Activated CD8-positive, alpha-beta T cell treated with anti-CD3 and anti-CD28 coated beads, Interleukin-2, amount 10 ng/mL, durations not matched to agents 7 days and 5 days (primary cell): ENCODE results near the gene CENPK. TPM values are rescaled to one million over a fixed set of nuclear protein-coding genes. Genes with fewer than 3 reads are reported as not detected.

ENCODE experiments used
- ATAC-seq: fragments of 150-1000 bp; cut with Tn5 transposase; one replicate; pipeline ENCODE4 v1.10.0; 2021; ENCODE audit warnings: moderate library complexity
- CTCF ChIA-PET: fragments of 350-600 bp; sonication (Branson Sonifier 250); formaldehyde crosslinking; loops from one replicate; lab custom pipeline; 2021; ENCODE audit warnings: antibody characterized with exemption; lab: Charles Lee
- POLR2A ChIA-PET: fragments of 350-600 bp; sonication (Branson Sonifier 250); formaldehyde crosslinking; loops from one replicate; lab custom pipeline; 2021; ENCODE audit warnings: antibody characterized with exemption; lab: Charles Lee
- DNase-seq: peaks from one replicate; pipeline ENCODE4 v3.0.0-alpha.2; 2020
- H3K27ac Mint-ChIP-seq: one replicate; pipeline ENCODE4 v1.8.0; 2021; ENCODE audit warnings: mild to moderate bottlenecking, mixed read lengths
- H3K27me3 Mint-ChIP-seq: one replicate; pipeline ENCODE4 v1.8.0; 2021; ENCODE audit warnings: low read depth, mixed read lengths
- H3K36me3 Mint-ChIP-seq: one replicate; pipeline ENCODE4 v1.8.0; 2021; ENCODE audit warnings: low read depth, mixed read lengths
- H3K4me1 Mint-ChIP-seq: one replicate; pipeline ENCODE4 v1.8.0; 2021; ENCODE audit warnings: low read depth, mixed read lengths
- H3K4me3 Mint-ChIP-seq: one replicate; pipeline ENCODE4 v1.8.0; 2021; ENCODE audit warnings: mild to moderate bottlenecking, mixed read lengths
- H3K9me3 Mint-ChIP-seq: one replicate; pipeline ENCODE4 v1.8.0; 2022; ENCODE audit warnings: mixed read lengths; ENCODE audit not compliant: insufficient read depth
- total RNA-seq, 2 experiments: library from RNA; stranded (reverse); gene quantifications; one replicate each; pipeline ENCODE4 v1.2.3, GENCODE V29; 2021

The CENPK gene
- total RNA-seq, 2 experiments from 2014 or later: 97.8 to 110 TPM

GRCh38 chr5:65556181-65556580, 6.8 kb downstream of the CENPK start:
- Mint-ChIP-seq H3K27ac (no peak overlapping the region), H3K9me3 (no peaks in the 10 kb centered on the region), H3K4me3 (no peak overlapping the region), H3K27me3 (no peaks in the 10 kb centered on the region), H3K4me1 (peaks cover 36% of the 10 kb centered on the region), H3K36me3 (peaks cover 54% of the 10 kb centered on the region)
- ChIA-PET CTCF (interaction anchor here (0.9 kb wide), 1 partner anchor 56 kb away, joined by 3 read pairs; no protein-coding TSS in a partner anchor), POLR2A (interaction anchor here (0.6 kb wide), 1 partner anchor 18 kb away, joined by 3 read pairs; no protein-coding TSS in a partner anchor)
- no peak for ATAC-seq
- no peak for DNase-seq

GRCh38 chr5:65555287-65555686, 7.7 kb downstream of the CENPK start:
- CTCF ChIA-PET: no interaction called here

GRCh38 chr5:65553941-65554340, 9.0 kb downstream of the CENPK start:
- POLR2A ChIA-PET: interaction anchor here (1.2 kb wide), 1 partner anchor 9 kb away, joined by 5 read pairs; the partner anchor contains the start of genes CENPK and PPWD1
- no peaks in the 10 kb centered on the region for H3K27me3 Mint-ChIP-seq
- peaks cover 26% of the 10 kb centered on the region for H3K4me1 Mint-ChIP-seq
- ATAC-seq (no peak), DNase-seq (no peak)
- H3K4me3 Mint-ChIP-seq: no peak overlapping the region
- CTCF ChIA-PET: no interaction called here
- H3K36me3 Mint-ChIP-seq: peaks cover 63% of the 10 kb centered on the region
- H3K9me3 Mint-ChIP-seq: no peaks in the 10 kb centered on the region
- no peak overlapping the region for H3K27ac Mint-ChIP-seq

More at GRCh38 chr5:65555287-65555686, 7.7 kb downstream of the CENPK start:
- no peaks in the 10 kb centered on the region for H3K9me3 Mint-ChIP-seq
- POLR2A ChIA-PET: interaction anchor here (0.7 kb wide), 1 partner anchor 11 kb away, joined by 3 read pairs; no protein-coding TSS in a partner anchor
- H3K36me3 Mint-ChIP-seq: peaks cover 59% of the 10 kb centered on the region
- H3K27ac Mint-ChIP-seq: no peak overlapping the region
- DNase-seq: no peak
- H3K4me3 Mint-ChIP-seq: no peak overlapping the region
- ATAC-seq: no peak
- H3K4me1 Mint-ChIP-seq: peaks cover 33% of the 10 kb centered on the region
- H3K27me3 Mint-ChIP-seq: no peaks in the 10 kb centered on the region

- H3K27ac Mint-ChIP-seq: no peak overlapping the region
- ChIA-PET CTCF (no interaction called here), POLR2A (interaction anchor here (3.7 kb wide), 1 partner anchor 14 kb away, joined by 17 read pairs; the partner anchor contains the start of genes CENPK and PPWD1)
- DNase-seq: no peak
- H3K27me3 Mint-ChIP-seq: no peaks in the 10 kb centered on the region
- H3K4me1 Mint-ChIP-seq: peaks cover 10% of the 10 kb centered on the region
- H3K4me3 Mint-ChIP-seq: no peak overlapping the region
- H3K9me3 Mint-ChIP-seq: no peaks in the 10 kb centered on the region
- H3K36me3 Mint-ChIP-seq: peaks cover 70% of the 10 kb centered on the region
- ATAC-seq: no peak
Observed at GRCh38 chr5:65548281-65548680, 14.7 kb downstream of the CENPK start.

DNA sequence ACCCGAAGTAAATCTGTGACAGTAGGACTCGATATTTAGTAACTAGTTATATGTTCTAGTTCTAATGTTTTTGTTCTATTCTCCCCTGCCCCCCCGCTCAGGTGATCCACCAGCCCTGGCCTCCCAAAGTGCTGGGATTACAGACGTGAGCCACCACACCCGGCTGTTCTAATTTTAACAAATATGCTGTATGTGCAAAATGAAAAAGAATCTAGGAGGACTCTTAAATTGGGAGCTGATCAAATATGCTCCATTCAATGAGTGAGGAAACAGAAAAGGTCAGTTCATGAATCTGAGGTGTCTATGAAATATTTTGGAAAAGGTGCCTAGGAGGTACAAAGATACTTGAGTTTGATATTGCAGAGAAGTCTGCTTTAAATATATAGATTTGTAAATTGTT, 16.8 kb downstream of the CENPK start:
- CTCF ChIA-PET: no interaction called here
- ATAC-seq: no peak
- DNase-seq: no peak
- no peak overlapping the region for H3K4me3 Mint-ChIP-seq
- POLR2A ChIA-PET: interaction anchor here (1.8 kb wide), 1 partner anchor 17 kb away, joined by 5 read pairs; the partner anchor contains the start of genes CENPK and PPWD1
- peaks cover 7% of the 10 kb centered on the region for H3K4me1 Mint-ChIP-seq
- H3K9me3 Mint-ChIP-seq: no peaks in the 10 kb centered on the region
- no peak overlapping the region for H3K27ac Mint-ChIP-seq
- no peaks in the 10 kb centered on the region for H3K27me3 Mint-ChIP-seq
- peaks cover 82% of the 10 kb centered on the region for H3K36me3 Mint-ChIP-seq

DNA sequence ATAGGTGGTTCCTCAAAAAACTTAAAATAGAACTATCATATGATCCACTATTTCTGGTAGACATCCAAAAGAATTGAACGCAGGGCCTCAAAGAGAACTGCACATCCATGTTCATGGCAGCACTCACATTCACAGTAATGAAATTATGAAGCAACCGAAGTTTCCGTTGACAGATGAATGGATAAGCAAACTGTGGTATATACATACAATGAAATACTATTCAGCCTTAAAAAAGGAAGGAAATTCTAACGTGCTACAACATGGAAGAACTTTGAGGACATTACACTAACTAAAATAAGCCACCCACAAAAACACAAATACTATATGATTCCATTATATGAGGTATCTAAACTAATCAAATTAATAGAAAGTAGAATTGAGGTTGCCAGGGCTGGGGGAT, 18.5 kb downstream of the CENPK start:
- no peak for ATAC-seq
- Mint-ChIP-seq H3K4me3 (no peak overlapping the region), H3K4me1 (peaks cover 7% of the 10 kb centered on the region), H3K27ac (no peak overlapping the region), H3K9me3 (no peaks in the 10 kb centered on the region), H3K27me3 (no peaks in the 10 kb centered on the region), H3K36me3 (peaks cover 76% of the 10 kb centered on the region)
- POLR2A ChIA-PET: no interaction called here
- CTCF ChIA-PET: no interaction called here
- no peak for DNase-seq

GRCh38 chr5:65539827-65540226, 23.1 kb downstream of the CENPK start:
- Mint-ChIP-seq H3K9me3 (no peaks in the 10 kb centered on the region), H3K4me3 (no peak overlapping the region), H3K4me1 (peaks cover 4% of the 10 kb centered on the region), H3K27ac (no peak overlapping the region), H3K36me3 (peaks cover 67% of the 10 kb centered on the region), H3K27me3 (no peaks in the 10 kb centered on the region)
- ATAC-seq: no peak
- no peak for DNase-seq
- ChIA-PET POLR2A (interaction anchor here (0.7 to 1.4 kb wide), 2 partner anchors 21 to 23 kb away, joined by 3 to 4 read pairs; partner anchors contain the start of gene CENPK), CTCF (interaction anchor here (0.6 to 1.4 kb wide), 2 partner anchors 22 to 57 kb away, joined by 3 read pairs; no protein-coding TSS in a partner anchor)

- CTCF ChIA-PET: no interaction called here
- POLR2A ChIA-PET: interaction anchor here (1.2 kb wide), 1 partner anchor 27 kb away, joined by 4 read pairs; the partner anchor contains the start of genes CENPK and PPWD1
- H3K27me3 Mint-ChIP-seq: no peaks in the 10 kb centered on the region
- H3K4me1 Mint-ChIP-seq: no peaks in the 10 kb centered on the region
- no peak overlapping the region for H3K27ac Mint-ChIP-seq
- H3K4me3 Mint-ChIP-seq: no peak overlapping the region
- H3K9me3 Mint-ChIP-seq: no peaks in the 10 kb centered on the region
- no peak for DNase-seq
- peaks cover 47% of the 10 kb centered on the region for H3K36me3 Mint-ChIP-seq
- no peak for ATAC-seq
Observed at GRCh38 chr5:65535529-65535987, 27.4 kb downstream of the CENPK start.

DNA sequence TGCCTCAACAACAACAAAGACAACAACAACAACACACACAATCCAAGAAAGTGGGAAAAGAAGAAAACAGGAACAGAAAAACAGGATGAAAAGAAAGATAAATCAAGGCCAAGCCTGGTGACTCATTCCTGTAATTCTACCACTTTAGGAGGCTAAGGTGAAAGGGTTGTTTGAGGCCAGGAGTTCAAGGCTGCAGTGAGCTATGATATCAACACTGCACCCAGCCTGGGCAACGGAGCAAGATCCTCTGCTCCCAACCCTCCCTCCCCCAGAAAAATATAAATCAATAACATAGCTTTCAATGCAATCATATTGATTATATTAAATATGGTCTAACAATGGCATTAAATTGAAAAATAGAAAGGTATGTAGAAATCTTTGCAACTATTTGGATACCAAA, 32.1 kb downstream of the CENPK start:
- Mint-ChIP-seq H3K27ac (no peak overlapping the region), H3K27me3 (no peaks in the 10 kb centered on the region), H3K4me1 (no peaks in the 10 kb centered on the region), H3K9me3 (no peaks in the 10 kb centered on the region), H3K36me3 (peaks cover 44% of the 10 kb centered on the region), H3K4me3 (no peak overlapping the region)
- CTCF ChIA-PET: no interaction called here
- DNase-seq (no peak), ATAC-seq (no peak)
- POLR2A ChIA-PET: no interaction called here

DNA sequence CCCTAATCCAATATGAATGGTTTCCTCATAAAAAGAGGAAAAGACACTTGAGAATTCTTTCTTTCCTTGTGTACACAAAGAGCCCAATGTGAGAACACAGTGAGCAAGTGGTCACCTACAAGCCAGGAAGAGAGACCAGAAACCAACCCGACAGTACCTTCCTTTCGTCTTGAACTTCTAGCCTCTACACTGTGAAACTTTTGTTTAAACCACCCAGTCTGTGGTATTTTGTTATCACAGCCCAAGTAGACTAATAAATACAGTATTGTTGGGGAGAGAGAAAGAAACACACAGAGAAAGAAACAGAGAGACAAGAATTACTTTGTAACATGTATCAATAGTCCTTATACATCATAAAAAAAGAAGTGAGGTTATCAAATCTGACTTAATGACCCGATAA, 37.2 kb downstream of the CENPK start:
- Mint-ChIP-seq H3K9me3 (no peaks in the 10 kb centered on the region), H3K4me3 (no peak overlapping the region), H3K4me1 (no peaks in the 10 kb centered on the region), H3K27ac (no peak overlapping the region), H3K36me3 (peaks cover 48% of the 10 kb centered on the region), H3K27me3 (no peaks in the 10 kb centered on the region)
- no peak for ATAC-seq
- ChIA-PET CTCF (no interaction called here), POLR2A (no interaction called here)
- DNase-seq: no peak

DNA sequence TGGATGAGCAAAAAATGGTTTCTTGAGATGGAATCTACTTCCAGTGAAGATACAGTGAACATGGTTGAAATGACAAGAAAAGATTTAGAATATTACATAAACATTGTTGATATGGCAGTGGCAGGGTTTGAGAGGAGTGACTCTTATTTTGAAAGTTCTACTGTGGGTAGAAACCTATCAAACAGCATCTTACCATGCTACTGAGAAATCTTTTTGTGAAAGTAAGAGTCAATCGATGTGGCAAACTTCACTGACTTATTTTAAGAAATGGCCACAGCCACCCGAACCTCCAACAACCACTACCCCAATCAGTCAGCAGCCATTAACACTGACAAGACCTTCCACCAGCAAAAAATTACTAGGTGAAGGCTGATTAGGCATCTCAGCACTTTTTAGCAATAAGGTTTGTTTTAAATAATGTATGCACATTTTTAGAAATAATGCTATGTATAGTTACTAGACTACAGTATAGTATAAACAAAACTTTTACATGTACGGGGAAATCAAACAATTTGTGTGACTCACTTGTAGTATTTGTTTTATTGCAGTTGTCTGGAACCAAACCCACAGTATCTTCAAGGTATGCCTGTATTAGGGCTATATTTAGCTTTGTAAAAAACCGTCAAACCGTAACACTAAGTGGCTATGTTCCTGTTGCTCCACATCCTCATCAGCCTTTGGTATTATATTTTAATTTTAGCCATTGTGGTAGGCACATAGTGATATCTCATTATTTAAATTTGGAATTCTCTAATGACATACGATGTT, 50.6 kb downstream of the CENPK start:
- Mint-ChIP-seq H3K4me3 (no peak overlapping the region), H3K4me1 (no peaks in the 10 kb centered on the region), H3K36me3 (peaks cover 10% of the 10 kb centered on the region), H3K27ac (no peak overlapping the region), H3K27me3 (no peaks in the 10 kb centered on the region), H3K9me3 (no peaks in the 10 kb centered on the region)
- DNase-seq: no peak
- POLR2A ChIA-PET: no interaction called here
- CTCF ChIA-PET: no interaction called here
- ATAC-seq: no peak

DNA sequence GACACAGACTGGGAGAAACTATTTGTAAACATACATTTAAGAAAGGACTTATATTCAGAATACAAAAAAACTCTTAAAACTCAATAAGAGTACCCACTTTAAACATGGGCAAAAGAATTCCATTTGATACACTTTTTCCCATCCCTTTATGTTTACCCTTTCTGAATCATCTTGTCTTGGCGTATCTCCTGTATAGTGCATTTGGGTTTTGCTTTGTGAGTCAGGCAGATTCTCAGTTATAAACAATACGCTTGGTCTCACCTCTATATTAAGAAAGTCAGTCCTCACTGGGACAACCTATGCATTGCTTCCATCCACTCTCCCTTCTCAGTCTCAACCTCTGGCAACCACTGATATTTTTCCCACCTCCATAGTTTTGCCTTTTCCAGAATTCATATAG, 54.0 kb downstream of the CENPK start:
- DNase-seq (no peak), ATAC-seq (no peak)
- Mint-ChIP-seq H3K4me1 (no peaks in the 10 kb centered on the region), H3K27ac (no peak overlapping the region), H3K36me3 (peaks cover 8% of the 10 kb centered on the region), H3K9me3 (no peaks in the 10 kb centered on the region), H3K27me3 (no peaks in the 10 kb centered on the region), H3K4me3 (no peak overlapping the region)
- CTCF ChIA-PET: no interaction called here
- POLR2A ChIA-PET: interaction anchor here (1.1 kb wide), 1 partner anchor 54 kb away, joined by 3 read pairs; the partner anchor contains the start of genes CENPK and PPWD1
